MCF 10A (cell line): ENCODE measurements around the gene DCST2. TPM values are rescaled to one million over a fixed set of nuclear protein-coding genes. Genes with fewer than 3 reads are reported as not detected.

ENCODE experiments used
- BruUV-seq: library from RNA; stranded (reverse); fragments of 400-500 nt; replicated peaks from 2 replicates; lab custom pipeline; 2021; lab: Mats Ljungman, UMichigan
- CTCF ChIA-PET: fragments of 300-600 bp; sonication (Branson Sonifier 250); formaldehyde crosslinking; extraction: SDS; loops from one replicate; lab custom pipeline; 2021; ENCODE audit warnings: antibody characterized with exemption, inconsistent platforms; lab: Yijun Ruan, JAX
- POLR2A ChIA-PET: fragments of 300-600, 350-650 bp; sonication (Branson Sonifier 250); formaldehyde crosslinking; extraction: SDS; loops from one replicate; lab custom pipeline; 2020; ENCODE audit warnings: antibody characterized with exemption, inconsistent platforms; lab: Yijun Ruan, JAX
- DNase-seq: peaks from one replicate; pipeline ENCODE4 v3.0.0-alpha.2; 2018; ENCODE audit not compliant: unreplicated experiment
- H3K27ac Mint-ChIP-seq: one replicate; pipeline ENCODE4 v1.8.0; 2022; ENCODE audit warnings: mild to moderate bottlenecking, low read depth, mixed read lengths; ENCODE audit not compliant: unreplicated experiment
- H3K27me3 Mint-ChIP-seq: one replicate; pipeline ENCODE4 v1.8.0; 2022; ENCODE audit warnings: mixed read lengths; ENCODE audit not compliant: insufficient read depth, unreplicated experiment
- H3K36me3 Mint-ChIP-seq: one replicate; pipeline ENCODE4 v1.8.0; 2022; ENCODE audit warnings: mild to moderate bottlenecking, moderate library complexity, mixed read lengths; ENCODE audit not compliant: insufficient read depth, unreplicated experiment
- H3K4me1 Mint-ChIP-seq: one replicate; pipeline ENCODE4 v1.8.0; 2022; ENCODE audit warnings: mixed read lengths; ENCODE audit not compliant: insufficient read depth, unreplicated experiment
- H3K4me3 Mint-ChIP-seq: one replicate; pipeline ENCODE4 v1.8.0; 2022; ENCODE audit warnings: mild to moderate bottlenecking, moderate library complexity, mixed read lengths; ENCODE audit not compliant: unreplicated experiment
- H3K9me3 Mint-ChIP-seq: one replicate; pipeline ENCODE4 v1.8.0; 2022; ENCODE audit warnings: mixed read lengths; ENCODE audit not compliant: unreplicated experiment
- CTCF ChIP-seq: fragments of 200-600 bp; IDR thresholded peaks from one replicate; pipeline ENCODE4 v1.8.0; 2022; ENCODE audit warnings: antibody characterized with exemption, mild to moderate bottlenecking; ENCODE audit not compliant: unreplicated experiment
- intact Hi-C: fragments of 100-400 bp; cut with micrococcal nuclease; formaldehyde crosslinking; loops from 2 replicates; pipeline ENCODE4 v1.14.1; 2022
- total RNA-seq: library from RNA; stranded (reverse); gene quantifications from 2 replicates; pipeline ENCODE4 v1.2.3, GENCODE V29; 2022

Gene DCST2
- total RNA-seq, 1 experiment from 2014 or later: 0.91 TPM

GRCh38 chr1:155005076-155006011, 28.2 kb downstream of the DCST2 start:
- DNase-seq: peak; percentile 91
- no peak for TF ChIP-seq CTCF
- Mint-ChIP-seq H3K4me1 (peaks cover 63% of the 10 kb centered on the region), H3K36me3 (peaks cover 29% of the 10 kb centered on the region), H3K27me3 (no peaks in the 10 kb centered on the region), H3K9me3 (no peaks in the 10 kb centered on the region), H3K4me3 (peak overlapping the region; percentile 90), H3K27ac (peak overlapping the region; percentile 97)
- POLR2A ChIA-PET: interaction anchor here (0.6 to 41.1 kb wide), 14 partner anchors 11 to 1043 kb away, joined by 3 to 1917 read pairs (median 6); partner anchors contain the start of genes ADAM15, CKS1B, EFNA3 and FLAD1
- intact Hi-C loops: no loop called here
- no TSS peak for BruUV-seq
- CTCF ChIA-PET: interaction anchor here (0.8 to 2.5 kb wide), 14 partner anchors 9 to 80 kb away, joined by 3 to 24 read pairs (median 4); partner anchors contain the start of genes ADAM15 and PYGO2

- CTCF ChIA-PET: interaction anchor here (0.6 to 2.5 kb wide), 17 partner anchors 8 to 80 kb away, joined by 3 to 24 read pairs (median 4); partner anchors contain the start of genes ADAM15, FLAD1, LENEP and PYGO2
- peak overlapping the region; percentile 90 for H3K4me3 Mint-ChIP-seq
- BruUV-seq: TSS peak; percentile 53
Measured at GRCh38 chr1:155004352-155005075, 29.1 kb downstream of the DCST2 start.

GRCh38 chr1:155003766-155004351, 29.7 kb downstream of the DCST2 start:
- peak; percentile 80 for DNase-seq
- intact Hi-C loops: loop anchor here (1.0 to 5.0 kb wide), 3 partner anchors 13 to 447 kb away; partner anchors contain the start of gene UBE2Q1
- Mint-ChIP-seq H3K27ac (peak overlapping the region; percentile 97), H3K4me3 (peak overlapping the region; percentile 90), H3K9me3 (no peaks in the 10 kb centered on the region), H3K36me3 (peaks cover 17% of the 10 kb centered on the region), H3K4me1 (peaks cover 61% of the 10 kb centered on the region), H3K27me3 (no peaks in the 10 kb centered on the region)
- POLR2A ChIA-PET: interaction anchor here (0.7 to 41.1 kb wide), 18 partner anchors 9 to 1041 kb away, joined by 3 to 1917 read pairs (median 5); partner anchors contain the start of genes ADAM15, CKS1B, DCST1 and DCST2
- CTCF ChIA-PET: interaction anchor here (0.6 to 2.5 kb wide), 18 partner anchors 9 to 81 kb away, joined by 3 to 24 read pairs (median 4); partner anchors contain the start of genes ADAM15, FLAD1, LENEP and PYGO2
- no TSS peak for BruUV-seq
- TF ChIP-seq CTCF: no peak

More at GRCh38 chr1:155004352-155005075, 29.1 kb downstream of the DCST2 start:
- peak; percentile 53 for DNase-seq
- Mint-ChIP-seq H3K27ac (peak overlapping the region; percentile 97), H3K27me3 (no peaks in the 10 kb centered on the region), H3K4me1 (peaks cover 64% of the 10 kb centered on the region), H3K36me3 (peaks cover 23% of the 10 kb centered on the region), H3K9me3 (no peaks in the 10 kb centered on the region)
- no peak for TF ChIP-seq CTCF
- POLR2A ChIA-PET: interaction anchor here (0.7 to 41.1 kb wide), 18 partner anchors 10 to 1042 kb away, joined by 3 to 1917 read pairs (median 5); partner anchors contain the start of genes ADAM15, CKS1B, DCST1 and DCST2
- intact Hi-C loops: loop anchor here (1.0 to 5.0 kb wide), 2 partner anchors 13 to 447 kb away; partner anchors contain the start of gene UBE2Q1
